ENCODE measurements around the gene KASH5. TPM values are rescaled to one million over a fixed set of nuclear protein-coding genes. Genes with fewer than 3 reads are reported as not detected.
A peak's percentile ranks its signal among the peaks of the same experiment; 100 is the strongest.

The KASH5 gene, protein sequence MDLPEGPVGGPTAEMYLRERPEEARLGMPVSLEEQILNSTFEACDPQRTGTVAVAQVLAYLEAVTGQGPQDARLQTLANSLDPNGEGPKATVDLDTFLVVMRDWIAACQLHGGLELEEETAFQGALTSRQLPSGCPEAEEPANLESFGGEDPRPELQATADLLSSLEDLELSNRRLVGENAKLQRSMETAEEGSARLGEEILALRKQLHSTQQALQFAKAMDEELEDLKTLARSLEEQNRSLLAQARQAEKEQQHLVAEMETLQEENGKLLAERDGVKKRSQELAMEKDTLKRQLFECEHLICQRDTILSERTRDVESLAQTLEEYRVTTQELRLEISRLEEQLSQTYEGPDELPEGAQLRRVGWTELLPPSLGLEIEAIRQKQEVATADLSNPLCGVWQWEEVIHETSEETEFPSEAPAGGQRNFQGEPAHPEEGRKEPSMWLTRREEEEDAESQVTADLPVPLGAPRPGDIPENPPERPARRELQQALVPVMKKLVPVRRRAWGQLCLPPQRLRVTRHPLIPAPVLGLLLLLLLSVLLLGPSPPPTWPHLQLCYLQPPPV
- 2.2 TPM for total RNA-seq
- long read RNA-seq, partial matches to known transcripts: 1 of 3 reads
- long read RNA-seq, other reads (novel, unspliced or antisense): 2 of 3 reads

DNA sequence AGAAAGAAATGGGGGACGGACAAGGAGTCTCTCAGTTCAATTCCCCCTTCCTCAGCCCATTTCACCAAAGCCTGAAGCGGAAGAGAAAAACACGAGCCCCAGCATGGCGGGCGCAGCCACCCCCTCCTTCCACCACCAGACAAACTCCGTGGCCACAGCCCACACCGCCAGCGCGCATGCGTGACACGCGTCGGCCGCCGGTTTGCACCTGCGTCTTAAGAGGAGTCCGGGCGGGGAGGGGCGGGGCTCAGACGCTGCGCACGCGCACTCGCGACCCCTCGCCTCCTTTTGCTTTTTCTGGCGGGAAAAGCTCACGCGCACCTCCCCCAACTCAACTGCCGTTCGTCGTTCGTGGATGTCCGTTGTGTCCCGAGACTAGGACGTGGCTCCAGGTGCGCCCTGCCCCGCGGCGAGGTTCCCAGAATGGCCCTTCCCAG lies at the start of gene KASH5:
TSS of gene KASH5 (plus strand) at position 314 of the 437 bp plus-strand sequence. CDS start 2,635 bp downstream, outside the sequence.
- no peak for TF ChIP-seq CTCF (IDR thresholded peaks at IDR 0.05)
- DNase-seq (peak; percentile 92), ATAC-seq (peak; percentile 84)
- Histone ChIP-seq H3K4me1 (no peaks in the 10 kb centered on the region), H3K27ac (no peak within 1 kb of the TSS), H3K9me3 (no peaks in the 10 kb centered on the region), H3K36me3 (no peaks in the 10 kb centered on the region), H3K27me3 (peaks cover 9% of the 10 kb centered on the region), H3K4me3 (peak within 1 kb of the TSS; percentile 31)
- intact Hi-C loops (cut with DNase I): no loop called here

DNA sequence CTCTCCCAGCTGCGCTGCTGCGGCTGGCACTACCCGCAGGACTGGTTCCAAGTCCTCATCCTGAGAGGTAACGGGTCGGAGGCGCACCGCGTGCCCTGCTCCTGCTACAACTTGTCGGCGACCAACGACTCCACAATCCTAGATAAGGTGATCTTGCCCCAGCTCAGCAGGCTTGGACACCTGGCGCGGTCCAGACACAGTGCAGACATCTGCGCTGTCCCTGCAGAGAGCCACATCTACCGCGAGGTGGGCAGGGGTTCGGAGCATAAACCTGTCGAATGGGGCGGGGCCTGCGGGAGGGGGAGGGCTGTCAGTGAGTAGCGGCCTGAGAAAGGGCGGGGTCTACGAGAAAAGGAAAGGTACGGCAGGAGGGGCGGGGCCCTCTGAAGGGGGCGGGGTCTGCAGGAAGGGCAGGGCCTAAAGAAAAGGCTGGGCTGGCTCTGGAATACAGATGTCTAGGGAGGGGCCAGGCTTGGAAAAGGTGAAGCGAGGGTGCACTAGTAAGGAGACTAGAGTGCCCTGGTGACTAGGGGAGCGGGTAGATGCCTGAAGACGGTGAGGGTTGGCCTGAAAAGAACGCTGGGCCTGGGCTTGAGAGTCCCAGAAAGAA lies 49.3 kb upstream of the KASH5 start:
- peak overlapping the region; percentile 54 for H3K4me3 ChIP-seq
- peak overlapping the region; percentile 47 for H3K27ac ChIP-seq
- H3K4me1 ChIP-seq: peaks cover 11% of the 10 kb centered on the region
- H3K27me3 ChIP-seq: no peaks in the 10 kb centered on the region
- intact Hi-C loops (cut with DNase I): no loop called here
- peak; percentile 82 for ATAC-seq
- DNase-seq: peak; percentile 95
- H3K36me3 ChIP-seq: peaks cover 25% of the 10 kb centered on the region
- no peak for TF ChIP-seq CTCF (IDR thresholded peaks at IDR 0.05)
- H3K9me3 ChIP-seq: no peaks in the 10 kb centered on the region

DNA sequence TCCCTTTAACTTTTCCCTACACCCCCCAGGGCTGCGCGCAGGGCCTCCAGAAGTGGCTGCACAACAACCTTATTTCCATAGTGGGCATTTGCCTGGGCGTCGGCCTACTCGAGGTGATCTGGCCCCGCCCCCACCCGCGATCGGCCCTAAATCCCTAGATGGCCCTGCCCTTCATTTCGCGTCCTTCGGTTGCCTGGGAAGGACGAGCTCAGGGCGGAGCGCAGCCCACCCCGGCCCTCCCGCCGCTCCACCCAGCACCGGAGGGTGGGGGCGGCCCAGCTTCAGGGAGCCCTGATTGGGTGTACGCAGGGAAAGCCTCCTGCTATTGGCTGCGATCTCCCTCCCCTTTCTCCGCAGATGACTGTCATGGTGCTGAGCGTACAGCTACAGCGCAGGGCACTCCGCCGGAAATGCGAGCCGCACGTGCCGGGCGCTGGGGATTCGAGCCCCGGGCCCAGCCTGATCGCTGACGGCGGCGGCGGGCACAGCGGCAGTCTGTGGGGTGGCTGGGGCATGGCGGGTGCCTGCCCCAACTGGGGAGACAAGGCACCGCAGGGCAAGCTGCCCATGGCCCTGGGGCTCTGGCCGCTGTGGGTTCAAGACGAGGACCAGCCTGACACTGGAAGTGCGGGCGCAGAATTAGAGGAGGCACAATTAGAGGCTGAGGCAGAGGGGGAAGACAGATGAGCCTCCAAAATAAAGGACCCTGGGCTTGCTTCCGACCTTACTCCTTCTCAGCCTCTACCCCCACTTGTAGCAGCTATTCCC lies 48.6 kb upstream of the KASH5 start:
- H3K4me3 ChIP-seq: peak overlapping the region; percentile 54
- peak; percentile 92 for DNase-seq
- H3K27ac ChIP-seq: peak overlapping the region; percentile 84
- intact Hi-C loops (cut with DNase I): no loop called here
- peak; percentile 89 for ATAC-seq
- H3K9me3 ChIP-seq: no peaks in the 10 kb centered on the region
- H3K4me1 ChIP-seq: peaks cover 5% of the 10 kb centered on the region
- peaks cover 31% of the 10 kb centered on the region for H3K36me3 ChIP-seq
- no peak for TF ChIP-seq CTCF (IDR thresholded peaks at IDR 0.05)
- no peaks in the 10 kb centered on the region for H3K27me3 ChIP-seq

- Histone ChIP-seq H3K27me3 (no peaks in the 10 kb centered on the region), H3K4me3 (peak overlapping the region; percentile 54), H3K4me1 (no peaks in the 10 kb centered on the region), H3K36me3 (peaks cover 38% of the 10 kb centered on the region), H3K9me3 (no peaks in the 10 kb centered on the region), H3K27ac (peak overlapping the region; percentile 84)
- DNase-seq (peak; percentile 85), ATAC-seq (peak; percentile 56)
- intact Hi-C loops (cut with DNase I): no loop called here
- TF ChIP-seq CTCF (IDR thresholded peaks at IDR 0.05): no peak
Observed at GRCh38 chr19:49340069-49340864, 47.8 kb upstream of the KASH5 start.

Measured in upper lobe of right lung (tissue), 1 donor.